Nephron progenitor cell (in vitro differentiated cells): ENCODE results near the gene RAB11FIP3.
A peak's percentile ranks its signal among the peaks of the same experiment; 100 is the strongest.
"Not testable (repeated sequence)": the region's sequence is repeated elsewhere in the genome, so short reads cannot be mapped to it uniquely, and the experiment has no call there.

Experiments
- DNase-seq: peaks from one replicate; pipeline ENCODE4 v3.0.0; 2021
- H3K27ac Mint-ChIP-seq: 2 replicates; pipeline ENCODE4 v1.8.0; 2021; ENCODE audit warnings: mild to moderate bottlenecking, moderate library complexity, mixed read lengths
- H3K27me3 Mint-ChIP-seq: 2 replicates; pipeline ENCODE4 v1.8.0; 2021; ENCODE audit warnings: mild to moderate bottlenecking, low read depth, mixed read lengths; ENCODE audit not compliant: poor library complexity
- H3K36me3 Mint-ChIP-seq: 2 replicates; pipeline ENCODE4 v1.8.0; 2021; ENCODE audit warnings: low read depth, mixed read lengths
- H3K4me1 Mint-ChIP-seq: 2 replicates; pipeline ENCODE4 v1.8.0; 2021; ENCODE audit warnings: mixed read lengths
- H3K4me3 Mint-ChIP-seq: 2 replicates; pipeline ENCODE4 v1.8.0; 2021; ENCODE audit warnings: mild to moderate bottlenecking, moderate library complexity, mixed read lengths
- H3K9me3 Mint-ChIP-seq: 2 replicates; pipeline ENCODE4 v1.8.0; 2021; ENCODE audit warnings: mild to moderate bottlenecking, moderate library complexity, mixed read lengths
- CTCF ChIP-seq: fragments of 200-600 bp; sonication (generic); IDR thresholded peaks from 2 replicates; pipeline ENCODE4 v1.5.0; 2021; ENCODE audit warnings: antibody characterized with exemption

RAB11FIP3 gene

GRCh38 chr16:491220-491919 lies 65.9 kb downstream of the RAB11FIP3 start:
- Mint-ChIP-seq H3K4me1 (peaks cover 17% of the 10 kb centered on the region), H3K27me3 (peaks cover 4% of the 10 kb centered on the region), H3K9me3 (no peaks in the 10 kb centered on the region), H3K27ac (peak overlapping the region; percentile 97), H3K4me3 (no peak overlapping the region), H3K36me3 (peaks cover 59% of the 10 kb centered on the region)
- DNase-seq = no peak
- TF ChIP-seq CTCF = no peak

DNA sequence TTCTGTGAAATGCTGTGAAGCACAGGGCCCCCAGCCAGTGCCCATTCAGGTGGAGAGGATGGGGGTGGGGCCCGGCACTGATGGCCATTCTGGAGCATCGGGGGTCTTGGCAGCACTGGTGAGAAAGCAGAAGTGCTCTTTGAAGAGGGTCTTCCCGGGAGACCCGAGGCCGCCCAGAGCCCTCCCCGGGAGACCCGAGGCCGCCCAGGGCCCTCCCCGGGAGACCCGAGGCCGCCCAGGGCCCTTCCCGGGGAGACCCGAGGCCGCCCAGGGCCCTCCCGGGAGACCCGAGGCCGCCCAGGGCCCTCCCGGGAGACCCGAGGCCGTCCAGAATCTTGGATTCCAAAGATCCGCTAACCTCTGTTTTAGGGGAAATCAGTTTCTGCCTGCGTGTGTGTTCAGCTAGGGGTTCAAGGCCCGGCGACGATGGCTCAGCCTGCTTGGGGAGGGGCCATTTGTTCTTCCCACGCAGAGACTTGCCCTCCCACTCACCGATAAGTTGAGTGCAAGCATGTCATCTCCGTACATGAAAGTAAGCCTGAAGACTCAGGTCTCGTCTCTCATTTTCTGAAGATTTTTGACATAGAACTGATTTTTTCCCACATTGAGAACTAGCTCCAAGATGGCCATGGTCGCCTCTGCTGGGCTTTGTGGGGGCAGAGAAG lies 66.9 kb downstream of the RAB11FIP3 start:
- DNase-seq = no peak
- no peak for TF ChIP-seq CTCF
- no peak overlapping the region for H3K4me3 Mint-ChIP-seq
- peaks cover 4% of the 10 kb centered on the region for H3K27me3 Mint-ChIP-seq
- H3K36me3 Mint-ChIP-seq = peaks cover 63% of the 10 kb centered on the region
- H3K27ac Mint-ChIP-seq = peak overlapping the region; percentile 88
- H3K9me3 Mint-ChIP-seq = no peaks in the 10 kb centered on the region
- H3K4me1 Mint-ChIP-seq = peaks cover 17% of the 10 kb centered on the region

DNA sequence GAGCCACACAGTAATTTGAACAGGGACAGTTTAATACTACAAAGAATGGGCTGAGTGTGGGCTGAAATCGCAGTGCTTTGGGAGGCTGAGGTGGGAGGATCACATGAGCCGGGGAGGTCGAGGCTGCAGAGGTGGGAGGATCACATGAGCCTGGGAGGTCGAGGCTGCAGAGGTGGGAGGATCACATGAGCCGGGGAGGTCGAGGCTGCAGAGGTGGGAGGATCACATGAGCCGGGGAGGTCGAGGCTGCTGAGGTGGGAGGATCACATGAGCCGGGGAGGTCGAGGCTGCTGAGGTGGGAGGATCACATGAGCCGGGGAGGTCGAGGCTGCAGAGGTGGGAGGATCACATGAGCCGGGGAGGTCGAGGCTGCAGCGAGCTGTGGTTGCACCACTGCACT lies 69.2 kb downstream of the RAB11FIP3 start:
- DNase-seq, H3K4me3 Mint-ChIP-seq, H3K9me3 Mint-ChIP-seq, H3K27me3 Mint-ChIP-seq: not testable (repeated sequence)
- peaks cover 55% of the 10 kb centered on the region for H3K36me3 Mint-ChIP-seq
- peak overlapping the region; percentile 64 for H3K27ac Mint-ChIP-seq
- H3K4me1 Mint-ChIP-seq = peaks cover 14% of the 10 kb centered on the region

DNA sequence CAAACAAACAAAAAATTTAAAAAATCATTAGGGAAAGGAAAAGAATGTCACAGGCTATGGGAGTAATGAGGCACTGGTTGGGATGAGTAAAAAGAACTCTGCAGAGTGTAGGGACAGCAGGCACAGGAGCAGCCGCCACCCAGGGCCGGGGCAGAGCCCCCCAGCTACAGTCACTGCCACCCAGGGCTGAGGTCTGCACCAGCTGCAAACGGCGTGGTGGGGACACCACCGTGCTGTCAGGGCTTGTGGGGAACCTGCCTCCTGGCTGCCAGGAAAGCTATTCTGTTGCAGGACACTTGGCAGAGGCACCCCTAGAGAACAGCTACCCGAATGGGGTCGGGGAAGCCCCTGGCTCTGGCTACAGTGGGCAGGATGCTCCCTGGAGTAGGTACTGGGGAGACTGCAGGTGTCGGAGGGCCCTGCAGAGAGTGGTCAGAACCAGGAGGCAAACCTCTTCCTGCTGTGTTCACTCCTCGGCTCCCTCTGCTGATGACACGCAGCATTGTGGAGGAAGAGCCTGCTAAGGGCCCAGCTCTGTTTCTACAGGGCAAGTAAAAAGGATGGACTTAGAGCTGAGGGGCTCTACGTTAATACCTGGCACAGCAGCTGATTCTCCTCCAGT lies 69.8 kb downstream of the RAB11FIP3 start:
- Mint-ChIP-seq H3K4me1 (peaks cover 18% of the 10 kb centered on the region), H3K27me3 (no peaks in the 10 kb centered on the region), H3K9me3 (no peaks in the 10 kb centered on the region), H3K36me3 (peaks cover 53% of the 10 kb centered on the region), H3K27ac (peak overlapping the region; percentile 64), H3K4me3 (no peak overlapping the region)
- no peak for DNase-seq
- no peak for TF ChIP-seq CTCF

- Mint-ChIP-seq H3K27me3 (peaks cover 2% of the 10 kb centered on the region), H3K27ac (peak overlapping the region; percentile 89), H3K36me3 (peaks cover 48% of the 10 kb centered on the region), H3K4me3 (no peak overlapping the region), H3K4me1 (peaks cover 17% of the 10 kb centered on the region), H3K9me3 (no peaks in the 10 kb centered on the region)
- no peak for TF ChIP-seq CTCF
- DNase-seq = no peak
Observed at GRCh38 chr16:496097-496886, 70.8 kb downstream of the RAB11FIP3 start.

- H3K4me3 Mint-ChIP-seq = no peak overlapping the region
- peaks cover 2% of the 10 kb centered on the region for H3K27me3 Mint-ChIP-seq
- no peaks in the 10 kb centered on the region for H3K9me3 Mint-ChIP-seq
- H3K4me1 Mint-ChIP-seq = peaks cover 11% of the 10 kb centered on the region
- peaks cover 43% of the 10 kb centered on the region for H3K36me3 Mint-ChIP-seq
- no peak for DNase-seq
- peak overlapping the region; percentile 89 for H3K27ac Mint-ChIP-seq
- TF ChIP-seq CTCF = no peak
Observed at GRCh38 chr16:497258-497657, 71.8 kb downstream of the RAB11FIP3 start.
